ENCODE results near the gene DDX41.

GRCh38 chr5:177514541-177514940 is 2.2 kb downstream of the DDX41 start:
- TF ChIP-seq TCF7 (IDR thresholded peaks at IDR 0.05; ENCODE audit: low read depth) (no peak), ZBTB1 (CRISPR knock-in tag; IDR thresholded peaks at IDR 0.05; ENCODE audit: borderline replicate concordance) (no peak), POLR2A (IDR thresholded peaks at IDR 0.05; ENCODE audit: insufficient read depth in 1 of 2, low read depth in 2 of 2, low read length in 2 of 2) (no peak), ZNF609 (CRISPR knock-in tag; IDR thresholded peaks at IDR 0.05; ENCODE audit: borderline replicate concordance) (no peak), RAD21 (CRISPR knock-in tag; IDR thresholded peaks at IDR 0.05) (no peak), PAX8 (CRISPR knock-in tag; IDR thresholded peaks at IDR 0.05; ENCODE audit: borderline replicate concordance) (no peak), SP140L (CRISPR knock-in tag; IDR thresholded peaks at IDR 0.05; ENCODE audit: borderline replicate concordance) (no peak), MAX (IDR thresholded peaks at IDR 0.05) (no peak), NFATC3 (CRISPR knock-in tag; IDR thresholded peaks at IDR 0.05) (no peak)

Data from HepG2 (cell line).